Activated effector memory CD4-positive, alpha-beta T cell treated with anti-CD3 and anti-CD28 coated beads, Interleukin-2, amount 50 U/mL, for 16 hours (primary cell): Measurements from ENCODE around the gene SLC35F2.
"Not testable (repeated sequence)": the region's sequence is repeated elsewhere in the genome, so short reads cannot be mapped to it uniquely, and the experiment has no call there.

Experiments
- DNase-seq: peaks from one replicate; pipeline ENCODE4 v3.0.0-alpha.2; 2020

The SLC35F2 gene

DNA sequence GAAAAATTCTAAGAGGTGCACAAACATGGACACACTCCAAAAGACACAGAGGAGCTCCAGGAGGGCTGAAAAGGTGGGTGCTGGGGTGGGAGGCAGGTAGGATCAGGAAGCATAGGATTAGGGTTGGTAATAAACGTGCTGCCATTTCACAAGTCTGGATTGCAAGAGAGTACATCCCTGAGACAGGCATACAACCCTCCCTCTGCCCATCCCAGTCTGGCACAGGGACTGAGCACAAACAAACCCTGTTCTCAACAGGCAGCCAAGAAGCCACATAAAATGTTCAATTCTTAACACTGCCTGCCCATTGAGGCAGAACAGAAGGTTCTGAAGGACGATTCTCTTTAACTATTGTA is 18.5 kb downstream of the SLC35F2 start:
- DNase-seq: no peak

- no peak for DNase-seq
Measured at GRCh38 chr11:107836851-107837250, 21.7 kb downstream of the SLC35F2 start.

GRCh38 chr11:107834995-107835394 is 23.6 kb downstream of the SLC35F2 start:
- no peak for DNase-seq

DNA sequence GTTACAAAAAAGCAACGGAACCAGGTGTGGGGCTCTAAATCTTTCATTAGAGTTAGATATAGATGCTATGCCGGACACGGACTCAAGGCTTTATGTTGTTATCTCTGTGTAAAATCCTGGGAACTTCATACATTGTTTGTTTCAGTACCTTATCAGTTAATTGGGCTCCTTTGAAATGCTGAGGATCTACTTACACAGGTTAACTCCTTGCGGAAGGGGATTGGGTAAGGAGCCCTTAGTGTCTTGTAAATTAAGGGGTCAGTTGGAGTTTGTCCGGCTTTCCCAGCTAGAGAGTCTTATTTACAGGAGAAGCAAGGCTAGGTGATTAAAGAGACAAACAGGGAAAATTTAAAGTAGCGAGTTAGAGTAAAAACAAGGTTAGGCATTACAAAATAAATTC is 24.7 kb downstream of the SLC35F2 start:
- not testable (repeated sequence) for DNase-seq

GRCh38 chr11:107830915-107831540 is 27.6 kb downstream of the SLC35F2 start:
- no peak for DNase-seq

- no peak for DNase-seq
Measured at GRCh38 chr11:107827041-107827440, 31.5 kb downstream of the SLC35F2 start.

DNA sequence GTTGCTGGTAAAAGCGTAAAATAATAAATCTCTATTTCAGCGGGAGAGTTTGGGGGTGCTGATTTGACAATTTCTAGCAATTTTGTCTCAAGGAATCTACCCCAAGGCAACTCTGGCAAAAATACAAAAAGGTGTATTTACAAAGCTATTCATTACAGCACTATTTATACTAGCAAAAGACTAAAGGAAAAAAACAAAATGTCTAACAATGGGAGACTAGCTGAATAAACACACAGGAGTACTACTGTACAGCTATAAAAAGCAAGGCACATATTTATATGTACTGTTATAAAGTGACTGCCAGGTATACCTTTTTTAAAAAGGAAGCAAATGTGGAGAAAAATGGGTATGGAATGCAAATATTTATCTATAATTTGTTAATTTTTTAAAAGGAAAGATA is 32.7 kb downstream of the SLC35F2 start:
- DNase-seq: no peak

GRCh38 chr11:107824668-107825369 is 33.8 kb downstream of the SLC35F2 start:
- no peak for DNase-seq

DNA sequence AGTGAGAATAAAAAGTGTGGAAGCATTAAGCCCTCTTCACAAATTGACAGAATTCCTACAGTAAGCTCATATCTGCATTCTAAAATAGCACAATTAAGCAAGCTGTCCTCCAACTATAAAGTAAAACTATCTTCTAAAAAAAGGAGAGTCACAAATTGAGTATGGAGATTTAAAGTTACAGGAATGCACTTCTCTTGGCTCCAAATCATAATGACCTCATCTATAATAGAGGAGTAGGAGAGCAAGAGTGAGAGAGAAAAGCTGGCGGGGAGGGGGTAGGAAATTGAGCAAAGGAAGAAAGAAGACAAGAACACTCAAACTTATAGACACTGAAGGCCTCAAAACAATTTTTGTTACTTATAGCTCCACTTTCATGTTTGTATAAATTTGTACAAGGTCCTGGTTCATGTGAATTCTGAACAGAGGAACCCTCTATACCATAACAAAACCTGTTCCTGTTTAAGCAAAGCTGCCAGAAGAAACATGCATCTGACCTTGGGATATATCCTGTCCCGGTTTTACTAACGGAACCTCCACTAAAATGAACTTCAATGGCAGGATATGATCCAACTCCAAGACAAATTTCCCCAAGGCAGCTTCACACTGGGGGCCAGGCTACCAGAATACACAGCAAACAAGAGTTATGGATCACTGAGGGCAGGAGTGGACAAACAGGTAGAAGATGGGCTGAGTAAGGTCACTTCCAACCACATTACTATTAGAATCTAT is 37.2 kb downstream of the SLC35F2 start:
- DNase-seq: no peak

DNA sequence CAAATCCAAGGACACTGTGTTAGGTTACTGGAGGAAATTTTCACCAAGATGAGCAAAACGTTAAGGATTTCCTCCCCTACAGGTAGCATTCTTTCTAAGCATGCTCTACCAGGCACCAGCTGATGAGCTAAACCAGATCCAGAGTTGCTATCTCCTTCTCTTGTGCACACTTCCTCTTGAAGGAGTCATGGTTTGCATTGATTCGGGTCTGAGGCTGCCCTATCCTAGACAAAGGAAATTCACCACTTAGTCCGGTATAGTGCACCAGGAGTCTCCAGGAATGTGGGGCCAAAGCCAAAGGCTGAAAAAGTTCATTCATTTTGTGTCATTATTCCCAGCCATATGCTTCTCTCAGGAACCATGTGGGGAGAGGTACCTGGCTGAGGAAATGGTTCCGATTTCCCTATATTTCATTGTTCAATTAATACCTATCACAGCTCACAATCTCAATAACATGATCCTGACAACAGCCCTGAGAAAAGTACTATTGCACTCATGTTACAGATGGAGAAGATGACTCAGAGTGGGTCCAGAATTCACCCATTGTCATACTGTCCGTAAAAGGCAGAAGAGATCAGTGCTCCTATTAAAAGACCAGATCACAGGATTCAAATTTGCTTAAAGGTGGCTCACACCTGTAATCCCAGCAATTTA is 39.1 kb downstream of the SLC35F2 start:
- DNase-seq: no peak

GRCh38 chr11:107818491-107818890 is 40.1 kb downstream of the SLC35F2 start:
- DNase-seq: no peak

DNA sequence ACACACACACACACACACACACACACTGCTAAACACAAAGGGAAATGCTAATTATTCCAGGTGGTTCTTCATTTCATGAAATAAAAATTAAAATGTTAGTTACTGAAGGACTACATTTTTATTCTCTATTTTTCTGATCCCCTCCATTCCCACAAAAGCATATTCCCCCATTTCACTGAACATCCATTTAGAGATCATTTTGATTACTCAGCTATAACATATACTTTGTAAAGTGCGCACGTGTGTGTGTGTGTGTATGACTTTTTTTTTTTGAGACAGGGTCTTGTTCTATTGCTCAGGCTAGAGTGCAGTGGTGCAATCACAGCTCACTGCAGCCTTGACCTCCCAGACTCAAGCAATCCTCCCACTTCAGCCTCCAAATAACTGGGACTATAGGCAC is 42.6 kb downstream of the SLC35F2 start:
- no peak for DNase-seq

DNA sequence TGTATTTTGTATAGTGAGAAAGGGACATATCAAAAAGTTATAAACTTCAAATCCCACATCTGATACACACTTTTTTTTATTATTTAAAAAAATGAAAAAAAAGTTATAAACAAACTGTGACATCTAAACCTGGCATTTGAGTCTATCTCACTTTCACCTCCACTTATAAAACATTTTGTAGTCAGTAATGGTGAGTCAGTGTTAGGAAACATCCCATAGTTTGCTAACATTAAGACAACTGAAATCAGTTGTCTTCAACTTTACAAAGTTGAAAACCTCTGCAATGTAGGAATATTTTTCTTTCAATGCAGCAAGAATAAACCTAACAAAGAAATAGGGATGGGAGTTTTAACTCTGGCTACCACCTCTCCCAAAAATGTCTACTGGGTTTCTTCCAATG is 47.7 kb downstream of the SLC35F2 start:
- DNase-seq: no peak

DNA sequence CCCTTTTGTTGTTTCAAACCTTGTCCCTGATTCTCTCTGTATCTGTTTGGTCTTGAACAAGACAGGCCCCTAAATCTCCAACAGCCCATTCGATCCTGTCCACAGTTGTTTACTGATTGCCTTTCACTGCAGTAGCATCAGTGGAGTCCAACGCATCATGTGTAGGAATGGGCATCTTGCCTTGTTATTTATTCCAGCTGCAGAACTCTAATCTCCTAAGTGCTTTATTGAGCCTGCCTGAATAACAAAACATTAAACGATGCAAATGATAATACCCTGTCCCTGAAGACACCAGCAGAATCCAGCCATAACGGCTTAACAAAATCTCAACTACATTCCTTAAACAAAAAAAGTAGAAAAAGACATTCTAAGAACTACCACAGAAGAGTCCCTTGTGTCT is 50.1 kb downstream of the SLC35F2 start:
- no peak for DNase-seq

GRCh38 chr11:107804971-107805370 is 53.6 kb downstream of the SLC35F2 start:
- DNase-seq: no peak

DNA sequence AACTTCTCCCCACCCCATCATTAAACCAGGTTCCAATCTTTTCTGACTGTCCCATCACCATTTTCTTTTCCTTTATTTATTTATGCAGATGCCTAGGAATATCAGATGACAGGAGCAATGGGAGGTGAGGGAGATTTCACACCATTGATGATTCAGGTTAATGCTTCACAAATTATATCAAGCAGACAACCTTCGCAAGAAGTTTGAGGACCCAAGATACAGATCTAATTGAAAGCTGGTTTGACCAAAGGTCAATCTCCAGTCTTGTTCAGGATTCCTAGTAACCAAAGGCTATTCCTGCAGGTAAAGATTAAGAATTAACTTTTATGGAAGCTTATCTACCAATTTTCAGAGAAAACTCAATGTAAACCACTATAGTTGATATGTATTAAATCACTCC is 54.4 kb downstream of the SLC35F2 start:
- no peak for DNase-seq

GRCh38 chr11:107801641-107802040 is 56.9 kb downstream of the SLC35F2 start:
- DNase-seq: no peak

DNA sequence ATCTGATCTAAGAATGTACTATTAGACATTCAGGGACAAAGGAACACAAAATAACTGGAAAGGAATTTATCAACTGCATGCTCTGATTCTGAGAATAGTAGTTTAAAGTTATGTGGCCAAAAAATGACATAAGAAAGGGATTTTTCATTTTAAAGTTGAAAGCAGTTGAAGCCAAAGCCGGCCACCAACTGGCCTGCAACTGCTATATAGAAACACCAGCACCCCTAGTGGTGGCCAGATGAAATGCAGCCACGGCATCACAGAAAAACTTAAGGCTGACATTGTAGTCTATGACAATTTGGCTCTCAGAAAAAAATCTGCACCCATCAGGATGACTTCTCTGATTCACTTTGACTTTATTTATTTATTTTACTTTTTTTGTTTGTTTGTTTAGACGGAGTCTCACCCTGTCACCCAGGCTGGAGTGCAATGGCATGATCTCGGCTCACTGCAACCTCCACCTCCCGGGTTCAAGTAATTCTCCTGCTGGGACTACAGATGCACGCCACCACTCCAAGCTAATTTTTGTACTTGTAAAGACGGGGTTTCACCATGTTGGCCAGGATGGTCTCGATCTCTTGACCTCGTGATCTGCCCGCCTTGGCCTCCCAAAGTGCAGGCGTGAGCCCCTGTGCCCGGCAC is 59.2 kb downstream of the SLC35F2 start:
- peak; percentile 85 for DNase-seq

GRCh38 chr11:107792049-107792443 is 66.5 kb downstream of the SLC35F2 start:
- DNase-seq: no peak

GRCh38 chr11:107791343-107792048 is 67.1 kb downstream of the SLC35F2 start:
- no peak for DNase-seq

- no peak for DNase-seq
Measured at GRCh38 chr11:107789767-107790166, 68.8 kb downstream of the SLC35F2 start.

- no peak for DNase-seq
Measured at GRCh38 chr11:107787733-107788132, 70.9 kb downstream of the SLC35F2 start.

GRCh38 chr11:107785401-107785800 is 73.2 kb downstream of the SLC35F2 start:
- DNase-seq: peak; percentile 69
